Heart left ventricle (tissue), 16 donors: ENCODE results near the gene LOXHD1. TPM values are rescaled to one million over a fixed set of nuclear protein-coding genes. Genes with fewer than 3 reads are reported as not detected.

Source experiments
- ATAC-seq, 4 donors: fragments of 200-7000 bp; cut with Tn5 transposase; one replicate each; pipeline ENCODE4 v1.9.1; 2020 to 2022; ENCODE audit warnings: moderate library complexity in 4 of 4, mild to moderate bottlenecking in 3 of 4, moderate number of reproducible peaks in 1 of 4
- DNase-seq, 5 donors: peaks; one replicate each; pipeline ENCODE4 v3.0.0-alpha.2; 2020
- H3K27ac ChIP-seq, 12 donors: fragments of 200-600 bp; sonication (generic) in 4 of 12; one replicate each; pipeline versions ENCODE4 v1.5.0 to v1.8.0; 2016 to 2022; ENCODE audit warnings: mild to moderate bottlenecking in 2 of 12
- H3K27me3 ChIP-seq, 9 donors: fragments of 200-600 bp; sonication (generic) in 2 of 9; one replicate each; pipeline versions ENCODE4 v1.5.1 to v1.8.0; 2016 to 2022; ENCODE audit warnings: mild to moderate bottlenecking in 3 of 9
- H3K36me3 ChIP-seq, 9 donors: fragments of 200-600 bp; sonication (generic) in 2 of 9; one replicate each; pipeline versions ENCODE4 v1.5.0 to v1.8.0; 2018 to 2022; ENCODE audit warnings: mild to moderate bottlenecking in 2 of 9
- H3K4me1 ChIP-seq, 12 donors: fragments of 200-600 bp; sonication (generic) in 4 of 12; one replicate each; pipeline versions ENCODE4 v1.5.0 to v1.8.0; 2016 to 2022; ENCODE audit warnings: mild to moderate bottlenecking in 3 of 12
- H3K4me3 ChIP-seq, 12 donors: fragments of 200-600 bp; sonication (generic) in 4 of 12; one replicate each; pipeline versions ENCODE4 v1.5.0 to v1.8.0; 2017 to 2022; ENCODE audit warnings: mild to moderate bottlenecking in 9 of 12, moderate library complexity in 4 of 12
- H3K9me3 ChIP-seq, 12 donors: fragments of 200-600 bp; sonication (generic) in 4 of 12; one replicate each; pipeline versions ENCODE4 v1.5.0 to v1.8.0; 2016 to 2022; ENCODE audit warnings: mild to moderate bottlenecking in 1 of 12
- CTCF ChIP-seq, 12 donors: fragments of 200-600 bp; sonication (generic) in 4 of 12; IDR thresholded peaks; one replicate each; pipeline versions ENCODE4 v1.5.0 to v1.8.0; 2018 to 2022; ENCODE audit warnings: antibody characterized with exemption in 12 of 12, mild to moderate bottlenecking in 5 of 12
- POLR2A ChIP-seq, 2 donors: fragments of 450-650 bp; IDR thresholded peaks; one replicate each; pipeline ENCODE4 v1.6.1; 2017; ENCODE audit warnings: antibody characterized with exemption in 2 of 2, mild to moderate bottlenecking in 2 of 2, moderate library complexity in 2 of 2
- WGBS, 4 donors: extraction: QIAGEN DNeasy Blood & Tissue Kit in 2 of 4; methylation state at CpG; one replicate each; pipeline versions ENCODE4 v1.1.5 to v1.1.7; 2013 to 2018; 5-methylcytosine and 5-hydroxymethylcytosine counted together
- intact Hi-C, 10 donors: fragments of 100-400 bp; cut with DNase I; formaldehyde crosslinking; loops; one replicate each; pipeline versions ENCODE4 v1.11.1 to v1.14.2; 2022
- polyA plus RNA-seq, 2 donors: library from polyadenylated mRNA; stranded (reverse); fragments of 200-250 nt; gene quantifications; one replicate each; pipeline ENCODE4 v1.2.3, GENCODE V29; 2013
- total RNA-seq, 9 donors: library from RNA; depleted of rRNA in 2 of 9; stranded (reverse); fragments of >200 nt in 2 of 9; fragmentation: NEBNext Ultra II Directional in 3 of 9; extraction: Animal tissue kit (Norgen Biotek cat#: 25700) in 3 of 9; gene quantifications; one replicate each; pipeline versions ENCODE4 v1.1.0 to v1.2.4, GENCODE V29; 2016 to 2023
- donor health status: ischemic (EF 13 %, LVEDD 7.1; RV severe dilation, severe dysfunction).
- donor health status: healthy with polysubstance abuse.
- donor health status: DM: no; HTN: yes; CAD: no.
- donor health status: DM: no; HTN: no; CAD: no.
- donor health status: ischemic (EF 25% LVEDD 6.9; RV normal size, moderate dysfunction).
- donor health status: ischemic (EF 25% LVEDD 5.7; RV mildly dilated, moderate dysfunction).
- donor health status: healthy.
- donor health status: DM: yes; HTN: yes; CAD: no.
- donor health status: ischemic (EF 35%, LVEDD 5.7; RV mildly dilated, moderate dysfunction).
- donor health status: nonischemic (EF 11% LVEDD 7.7; RV severe dilation, severe dysfunction).
- donor health status: DM: yes; HTN: yes; CAD: no.
- donor health status: PGD.
- donor health status: ischemic (EF 29% LVEDD 5.4; RV normal size, mild dysfunction).
- donor health status: nonischemic (EF 23%, LVEDD 6.1; RV moderate dilation, normal function).

Gene LOXHD1
- total and polyA plus RNA-seq, 11 donors: 0.19 to 1.9 (median 0.54) TPM

- Histone ChIP-seq H3K27me3 (no peaks in the 10 kb centered on the region), H3K27ac (no peak overlapping the region), H3K9me3 (no peaks in the 10 kb centered on the region), H3K4me3 (no peak overlapping the region), H3K4me1 (no peaks in the 10 kb centered on the region), H3K36me3 (no peaks in the 10 kb centered on the region)
- DNase-seq (no peak), ATAC-seq (no peak)
- TF ChIP-seq CTCF (IDR thresholded peaks at IDR 0.05): no peak
- TF ChIP-seq POLR2A (IDR thresholded peaks at IDR 0.05): no peak
- 93 to 96% (median 95%) methylated on average over 7 of the region's 7 CpGs for WGBS, 4 donors
- intact Hi-C loops: no loop called here
These were observed 83.9 kb downstream of the LOXHD1 start for GRCh38 chr18:46573156-46573555.

DNA sequence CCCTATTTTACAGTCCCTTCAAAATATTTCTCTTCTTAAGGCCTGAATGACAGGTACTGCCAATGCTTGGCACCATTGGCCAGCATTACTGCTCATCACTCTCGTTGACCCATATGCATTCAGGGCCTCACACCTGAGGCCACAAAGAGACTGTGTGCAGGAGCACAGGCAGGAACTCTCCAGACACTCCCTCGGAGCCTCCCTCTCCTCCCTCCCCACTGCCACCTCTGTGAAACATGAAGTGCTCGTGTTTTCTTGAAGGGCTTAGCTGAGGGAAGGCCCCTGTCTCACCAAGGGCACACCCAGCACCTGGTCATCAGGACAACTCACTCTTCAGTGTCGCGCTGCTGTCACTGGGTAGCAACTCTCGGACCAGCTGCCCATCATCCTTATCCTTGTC, 85.3 kb downstream of the LOXHD1 start:
- H3K9me3 ChIP-seq: no peaks in the 10 kb centered on the region
- no peak for ATAC-seq
- intact Hi-C loops: no loop called here
- no peaks in the 10 kb centered on the region for H3K27me3 ChIP-seq
- no peak overlapping the region for H3K4me3 ChIP-seq
- no peaks in the 10 kb centered on the region for H3K36me3 ChIP-seq
- no peak overlapping the region for H3K27ac ChIP-seq
- TF ChIP-seq POLR2A (IDR thresholded peaks at IDR 0.05): no peak
- TF ChIP-seq CTCF (IDR thresholded peaks at IDR 0.05): no peak
- H3K4me1 ChIP-seq: no peaks in the 10 kb centered on the region
- no peak for DNase-seq
- 91 to 96% (median 92%) methylated on average over 6 of the region's 6 CpGs for WGBS, 4 donors

DNA sequence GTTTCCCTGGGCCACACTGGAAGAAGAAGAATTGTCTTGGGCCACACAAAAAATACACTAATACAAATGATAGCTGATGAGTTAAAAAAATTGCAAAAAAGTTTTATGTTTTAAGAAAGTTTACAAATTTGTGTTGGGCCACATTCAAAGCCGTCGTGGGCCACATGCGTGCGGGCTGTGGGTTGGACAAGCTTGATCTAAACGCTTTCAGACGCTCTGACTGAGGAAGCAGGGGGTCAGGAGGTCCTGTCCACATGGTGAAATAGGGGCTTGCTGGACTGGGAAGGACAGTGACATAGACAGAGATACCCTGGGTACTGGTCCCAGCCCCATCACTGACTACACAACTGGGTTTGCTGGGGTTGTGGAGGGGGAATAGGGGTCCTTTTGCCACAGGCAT, 86.4 kb downstream of the LOXHD1 start:
- 73 to 96% (median 89%) methylated on average over 6 of the region's 6 CpGs for WGBS, 4 donors
- no peak for TF ChIP-seq POLR2A (IDR thresholded peaks at IDR 0.05)
- no peak for TF ChIP-seq CTCF (IDR thresholded peaks at IDR 0.05)

GRCh38 chr18:46570134-46570533, 86.9 kb downstream of the LOXHD1 start:
- no peaks in the 10 kb centered on the region for H3K36me3 ChIP-seq
- H3K9me3 ChIP-seq: no peaks in the 10 kb centered on the region
- no peak for TF ChIP-seq CTCF (IDR thresholded peaks at IDR 0.05)
- TF ChIP-seq POLR2A (IDR thresholded peaks at IDR 0.05): no peak
- DNase-seq: no peak
- no peak for ATAC-seq
- no peaks in the 10 kb centered on the region for H3K4me1 ChIP-seq
- intact Hi-C loops: no loop called here
- 76 to 81% (median 78%) methylated on average over 5 of the region's 5 CpGs for WGBS, 4 donors
- H3K4me3 ChIP-seq: no peak overlapping the region
- H3K27ac ChIP-seq: no peak overlapping the region
- no peaks in the 10 kb centered on the region for H3K27me3 ChIP-seq

More for the DNA sequence above, 86.4 kb downstream of the LOXHD1 start:
- intact Hi-C loops: no loop called here
- H3K4me3 ChIP-seq: no peak overlapping the region
- H3K9me3 ChIP-seq: no peaks in the 10 kb centered on the region
- no peak overlapping the region for H3K27ac ChIP-seq
- no peaks in the 10 kb centered on the region for H3K27me3 ChIP-seq
- no peaks in the 10 kb centered on the region for H3K4me1 ChIP-seq
- DNase-seq: no peak
- no peak for ATAC-seq
- H3K36me3 ChIP-seq: no peaks in the 10 kb centered on the region
